Measurements from ENCODE around the gene POLR2J2.
"Not testable (repeated sequence)": the region's sequence is repeated elsewhere in the genome, so short reads cannot be mapped to it uniquely, and the experiment has no call there.

The POLR2J2 gene

DNA sequence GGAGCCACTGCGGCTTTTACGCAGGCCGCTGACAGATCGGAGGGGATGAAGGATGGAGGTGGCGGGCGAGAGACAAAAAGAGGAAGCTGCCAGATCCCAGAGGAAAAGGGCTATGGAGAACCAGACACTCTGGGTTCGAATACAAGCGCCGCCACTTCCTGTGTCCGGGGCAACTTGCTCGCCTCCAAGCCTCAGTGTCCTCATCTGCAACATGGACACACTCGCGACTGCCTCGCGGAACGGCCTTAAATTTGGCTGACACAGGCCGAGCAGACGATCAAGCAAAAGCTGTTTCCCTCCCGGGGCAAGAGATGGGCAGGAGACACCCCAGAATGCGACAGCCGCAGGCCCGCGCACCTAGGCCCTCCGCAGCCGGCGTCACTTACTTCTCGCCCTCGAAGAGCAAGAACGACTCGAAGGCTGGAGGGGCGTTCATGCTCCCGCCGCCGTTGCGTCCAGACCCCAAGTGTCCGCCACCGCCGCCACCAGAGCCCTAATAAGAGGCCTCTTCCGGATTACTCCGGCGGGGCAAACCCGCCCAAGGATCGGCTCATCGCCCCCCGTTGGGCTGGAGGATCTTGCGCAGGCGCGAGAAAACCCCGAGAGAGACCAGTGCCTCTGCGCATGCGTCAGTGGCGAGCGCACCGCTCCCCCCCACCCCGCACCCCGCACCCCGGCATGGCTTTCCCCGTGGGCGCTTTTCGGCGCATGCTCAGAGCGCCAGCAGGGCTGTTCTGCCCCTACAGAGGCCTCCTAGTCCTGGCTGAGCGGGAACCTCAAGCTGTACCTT lies at the start of gene POLR2J2:
Gene POLR2J2 (minus strand): TSS at position 498 of the 790 bp plus-strand sequence. CDS start 62 bp downstream, at position 436.
- not testable (repeated sequence) for DNase-seq (ENCODE audit: low spot score)

DNA sequence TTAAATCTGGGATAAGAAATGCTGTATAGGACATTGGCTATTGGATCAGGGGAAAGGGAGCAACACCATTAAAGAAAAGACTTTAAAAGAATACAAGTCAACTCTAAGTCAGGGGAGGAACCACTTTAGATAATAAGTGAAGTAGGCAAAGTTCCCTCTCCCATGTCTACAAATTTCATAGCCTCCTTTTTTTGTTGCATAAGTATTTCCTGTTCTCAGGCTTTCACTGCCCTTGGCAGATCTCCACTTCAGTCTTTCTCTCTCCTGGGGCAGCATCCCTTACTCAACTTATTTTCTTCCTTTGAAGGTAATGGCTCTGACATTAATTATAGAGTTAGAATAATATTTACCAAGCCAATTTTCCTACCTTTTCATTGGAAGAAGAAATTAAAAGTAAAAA lies 47.0 kb upstream of the POLR2J2 start:
- DNase-seq (ENCODE audit: low spot score): not testable (repeated sequence)

- not testable (repeated sequence) for DNase-seq (ENCODE audit: low spot score)
Observed at GRCh38 chr7:102715718-102716117, 44.3 kb upstream of the POLR2J2 start.

GRCh38 chr7:102714774-102715522 lies 43.5 kb upstream of the POLR2J2 start:
- not testable (repeated sequence) for DNase-seq (ENCODE audit: low spot score)

- DNase-seq (ENCODE audit: low spot score): not testable (repeated sequence)
Observed at GRCh38 chr7:102713691-102714080, 42.2 kb upstream of the POLR2J2 start.

DNA sequence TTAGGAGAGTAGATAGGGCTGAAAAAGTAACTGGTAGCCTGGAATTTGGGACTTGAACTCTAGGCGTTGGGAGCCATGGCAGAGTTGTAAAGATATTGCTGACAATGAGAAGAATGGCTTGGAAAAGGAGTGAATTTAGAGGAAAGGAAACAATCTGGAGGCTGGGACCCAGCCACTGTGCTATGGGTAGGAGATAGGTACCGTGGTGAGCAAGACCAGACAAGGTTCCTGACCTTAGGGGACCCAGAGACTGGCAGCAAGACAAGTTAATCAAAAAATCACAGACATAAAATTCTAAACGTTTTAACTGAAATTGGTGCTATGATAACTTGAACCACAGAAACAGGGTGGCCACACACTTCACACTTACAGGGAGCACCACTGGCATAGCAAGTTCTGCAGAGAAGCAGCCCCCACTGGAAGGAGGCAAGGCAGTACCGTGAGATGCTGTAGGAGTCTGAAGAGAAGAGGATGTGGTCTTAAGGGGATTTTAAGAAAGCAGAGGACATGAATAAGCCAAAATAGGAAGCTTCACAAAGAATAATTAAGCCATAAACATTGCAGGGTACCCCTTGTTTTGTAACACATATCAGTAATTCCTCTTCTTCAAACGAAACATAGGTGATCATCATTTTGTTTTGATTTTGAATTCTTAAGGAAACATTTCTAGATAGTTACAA lies 41.7 kb upstream of the POLR2J2 start:
- DNase-seq (ENCODE audit: low spot score): not testable (repeated sequence)

GRCh38 chr7:102698962-102699750 lies 27.7 kb upstream of the POLR2J2 start:
- DNase-seq (ENCODE audit: low spot score): not testable (repeated sequence)

GRCh38 chr7:102697642-102698512 lies 26.4 kb upstream of the POLR2J2 start:
- not testable (repeated sequence) for DNase-seq (ENCODE audit: low spot score)

GRCh38 chr7:102696009-102696408 lies 24.5 kb upstream of the POLR2J2 start:
- DNase-seq (ENCODE audit: low spot score): not testable (repeated sequence)

- DNase-seq (ENCODE audit: low spot score): not testable (repeated sequence)
Observed at GRCh38 chr7:102695033-102695552, 23.6 kb upstream of the POLR2J2 start.

- DNase-seq (ENCODE audit: low spot score): not testable (repeated sequence)
Observed at GRCh38 chr7:102694008-102694407, 22.5 kb upstream of the POLR2J2 start.

DNA sequence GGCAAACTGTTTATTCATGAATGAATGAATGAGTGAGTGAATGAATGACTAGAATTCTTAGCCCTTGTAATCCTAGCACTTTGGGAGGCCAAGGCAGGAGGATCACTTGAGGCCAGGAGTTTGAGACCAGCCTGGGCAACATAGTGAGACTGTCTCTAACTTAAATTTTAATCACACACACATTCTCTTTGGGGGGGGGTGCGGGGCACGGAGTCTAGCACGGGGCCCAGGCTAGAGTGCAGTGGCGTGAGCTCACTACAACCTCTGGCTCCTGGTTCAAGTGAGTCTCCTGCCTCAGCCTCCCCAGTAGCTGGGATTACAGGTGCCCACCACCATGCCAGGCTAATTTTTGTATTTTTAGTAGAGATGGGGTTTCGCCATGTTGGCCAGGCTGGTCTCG lies 19.1 kb upstream of the POLR2J2 start:
- DNase-seq (ENCODE audit: low spot score): not testable (repeated sequence)

GRCh38 chr7:102689436-102690282 lies 18.2 kb upstream of the POLR2J2 start:
- not testable (repeated sequence) for DNase-seq (ENCODE audit: low spot score)

DNA sequence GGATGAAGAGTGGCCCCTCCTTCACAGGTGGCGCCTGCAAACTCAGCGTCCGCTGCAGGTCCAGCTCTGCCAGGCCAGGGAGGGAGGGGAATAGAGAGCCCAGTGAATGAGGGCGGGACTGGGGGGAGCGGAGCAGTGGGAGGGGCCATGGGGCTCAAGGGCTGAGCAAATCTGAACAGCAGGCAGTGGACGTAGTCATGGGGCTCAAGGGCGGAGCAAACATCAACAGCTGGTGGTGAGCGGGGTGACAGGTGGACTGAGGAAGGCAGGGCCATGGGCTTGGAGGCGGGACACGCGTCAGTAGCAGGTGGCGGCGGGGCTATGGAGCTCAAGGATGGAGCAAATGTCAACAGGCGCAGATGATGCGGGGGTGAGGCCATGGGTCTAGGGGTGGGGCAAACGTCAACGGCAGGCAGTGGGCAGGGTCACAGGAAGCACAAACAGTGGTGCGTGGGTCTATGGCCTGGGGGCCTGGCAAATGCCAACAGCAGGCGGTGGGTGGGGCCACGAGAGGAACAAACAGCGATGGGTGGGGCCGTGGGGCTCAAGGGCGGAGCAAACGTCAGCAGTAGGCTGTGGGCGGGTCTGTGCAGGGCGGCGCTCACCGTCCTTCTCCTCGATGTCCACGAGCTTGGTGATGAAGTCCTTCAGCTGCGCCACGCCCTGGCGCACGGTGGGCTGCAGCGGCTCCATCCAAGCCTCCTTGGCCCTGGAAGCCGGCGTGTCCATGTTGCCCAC lies 17.0 kb upstream of the POLR2J2 start:
- DNase-seq (ENCODE audit: low spot score): not testable (repeated sequence)

GRCh38 chr7:102682560-102682959 lies 11.1 kb upstream of the POLR2J2 start:
- not testable (repeated sequence) for DNase-seq (ENCODE audit: low spot score)

DNA sequence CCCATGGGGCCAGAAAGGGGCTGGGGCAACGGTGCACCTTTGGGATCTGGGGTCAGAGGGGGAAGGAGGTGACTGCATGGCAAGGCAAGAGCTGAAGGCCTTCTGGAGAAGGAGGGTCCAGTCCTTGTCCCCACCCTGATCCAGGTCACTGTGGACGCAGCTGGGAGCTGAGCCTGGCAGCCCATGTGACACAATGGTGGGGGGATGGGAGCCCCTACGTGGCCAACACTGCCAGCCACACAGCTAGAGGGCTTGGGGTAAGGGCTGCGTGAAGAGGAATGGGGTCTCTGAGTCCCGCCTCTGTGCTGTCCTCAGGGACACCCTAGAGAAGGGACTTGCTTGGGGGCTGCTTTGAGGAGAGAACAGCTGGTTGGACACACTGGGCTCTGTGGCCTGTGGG lies 9.3 kb upstream of the POLR2J2 start:
- not testable (repeated sequence) for DNase-seq (ENCODE audit: low spot score)

DNA sequence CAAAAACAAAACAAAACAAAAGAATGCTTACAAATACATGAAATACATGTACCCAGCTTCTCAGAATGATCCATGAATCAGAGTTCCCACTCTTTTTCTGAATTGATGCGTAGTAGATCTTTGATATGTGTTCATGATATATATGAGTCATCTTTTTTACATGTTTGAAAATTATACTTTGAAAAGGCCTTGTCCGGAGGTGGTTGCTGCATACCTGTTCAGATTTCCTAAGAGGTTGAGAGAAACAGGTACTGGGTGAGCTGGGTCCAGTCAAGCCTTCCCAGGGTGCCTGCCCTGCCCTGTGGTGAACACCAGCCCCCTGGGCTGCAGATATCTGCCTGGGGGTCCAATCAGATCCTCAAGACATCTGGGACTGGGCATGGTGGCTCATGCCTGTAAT lies 4.1 kb upstream of the POLR2J2 start:
- not testable (repeated sequence) for DNase-seq (ENCODE audit: low spot score)

- not testable (repeated sequence) for DNase-seq (ENCODE audit: low spot score)
Observed at GRCh38 chr7:102673447-102674067, 2.1 kb upstream of the POLR2J2 start.

All from AG08395 (cell line).